GM23338 (cell line): Measurements from ENCODE around the gene USP36.

ENCODE experiments used
- CREB1 ChIP-seq: fragments of 250-450 bp; sonication (Bioruptor Pico); IDR thresholded peaks from 2 replicates; pipeline ENCODE4 v1.5.0; 2020; ENCODE audit warnings: low read depth, mild to moderate bottlenecking, moderate library complexity
- CTCF ChIP-seq, 2 experiments: fragments of 200-600 bp in 1 of 2; sonication (generic) in 1 of 2; conservative IDR thresholded peaks; 2 replicates each; pipeline versions ENCODE4 v1.5.1 to v1.6.1; 2016 to 2017; ENCODE audit warnings: antibody characterized with exemption in 2 of 2, low read depth in 2 of 2, mild to moderate bottlenecking in 2 of 2, moderate library complexity in 1 of 2
- ETS1 ChIP-seq: IDR thresholded peaks from 2 replicates; pipeline ENCODE4 v1.6.1; 2016; ENCODE audit warnings: antibody characterized with exemption
- EZH2 ChIP-seq: fragments of 200-600 bp; sonication (generic); IDR thresholded peaks from one replicate; pipeline ENCODE4 v1.8.0; 2017; ENCODE audit warnings: antibody characterized with exemption, mild to moderate bottlenecking, low read depth; ENCODE audit not compliant: unreplicated experiment
- EZH2phosphoT487 ChIP-seq: fragments of 200-600 bp; sonication (generic); IDR thresholded peaks from one replicate; pipeline ENCODE4 v1.8.1; 2018; ENCODE audit warnings: antibody characterized with exemption; ENCODE audit not compliant: unreplicated experiment
- JUNB ChIP-seq: IDR thresholded peaks from one replicate; pipeline ENCODE4 v1.6.1; 2016; ENCODE audit warnings: antibody characterized with exemption; ENCODE audit not compliant: unreplicated experiment
- NANOG ChIP-seq: IDR thresholded peaks from 2 replicates; pipeline ENCODE4 v1.6.1; 2016; ENCODE audit warnings: antibody characterized with exemption, borderline replicate concordance
- POLR2AphosphoS5 ChIP-seq: IDR thresholded peaks from 2 replicates; pipeline ENCODE4 v1.6.1; 2016; ENCODE audit warnings: antibody characterized with exemption, low read depth
- REST ChIP-seq: IDR thresholded peaks from one replicate; pipeline ENCODE4 v1.6.1; 2018; ENCODE audit warnings: antibody characterized with exemption; ENCODE audit not compliant: unreplicated experiment
- STAT1 ChIP-seq: IDR thresholded peaks from one replicate; pipeline ENCODE4 v1.6.1; 2016; ENCODE audit warnings: antibody characterized with exemption; ENCODE audit not compliant: unreplicated experiment
- ZNF114 ChIP-seq: fragments of 250-450 bp; sonication (Bioruptor Pico); IDR thresholded peaks from 2 replicates; pipeline ENCODE4 v1.5.0; 2020; ENCODE audit warnings: mild to moderate bottlenecking, moderate library complexity

- TF ChIP-seq CTCF (conservative IDR thresholded peaks at IDR 0.05; ENCODE audit: low read depth in 2 of 2) (peak; percentile 77 to 81), POLR2AphosphoS5 (no peak), EZH2 (no peak), REST (no peak), EZH2phosphoT487 (no peak), CREB1 (CRISPR knock-in tag) (0 out of 2 replicates have a peak, but pooled peaks have one; percentile 31), JUNB (no peak), STAT1 (no peak), ZNF114 (CRISPR knock-in tag) (no peak), ETS1 (no peak), NANOG (no peak)
Measured at GRCh38 chr17:78842881-78843565, 2.4 kb upstream of the USP36 start.
